Ovary (tissue), 9 donors: ENCODE measurements around the gene RAB14. TPM values are rescaled to one million over a fixed set of nuclear protein-coding genes. Genes with fewer than 3 reads are reported as not detected.

Source experiments
- DNase-seq, 5 donors: peaks; one replicate each; pipeline ENCODE4 v3.0.0-alpha.2; 2019 to 2020
- H3K27ac ChIP-seq, 2 donors: fragments of 200-600 bp; one replicate each; pipeline versions ENCODE4 v1.5.1 to v1.8.0; 2019 to 2022
- H3K27me3 ChIP-seq: fragments of 200-600 bp; one replicate; pipeline ENCODE4 v1.8.0; 2022
- H3K36me3 ChIP-seq: fragments of 200-600 bp; sonication (generic); one replicate; pipeline ENCODE4 v1.5.1; 2019
- H3K4me1 ChIP-seq: one replicate; pipeline ENCODE4 v1.8.1; 2013; ENCODE audit warnings: mild to moderate bottlenecking, moderate library complexity; ENCODE audit not compliant: insufficient read depth
- H3K4me3 ChIP-seq: fragments of 200-600 bp; sonication (generic); one replicate; pipeline ENCODE4 v1.5.1; 2017
- H3K9me3 ChIP-seq, 2 donors: fragments of 200-600 bp in 1 of 2; sonication (generic) in 1 of 2; one replicate each; pipeline versions ENCODE4 v1.5.1 to v1.8.1; 2013 to 2019; ENCODE audit warnings: mild to moderate bottlenecking in 1 of 2, moderate library complexity in 1 of 2
- CTCF ChIP-seq, 3 donors: fragments of 450-650 bp in 2 of 3; fragments of 200-600 bp in 1 of 3; IDR thresholded peaks; one replicate each; pipeline versions ENCODE4 v1.5.1 to v1.8.0; 2016 to 2022; ENCODE audit warnings: antibody characterized with exemption in 3 of 3, mild to moderate bottlenecking in 1 of 3
- EP300 ChIP-seq: sonication (generic); formaldehyde crosslinking; IDR thresholded peaks from one replicate; pipeline ENCODE4 v1.6.1; 2017; ENCODE audit warnings: antibody characterized with exemption
- POLR2A ChIP-seq: fragments of 450-650 bp; IDR thresholded peaks from one replicate; pipeline ENCODE4 v1.6.1; 2017; ENCODE audit warnings: antibody characterized with exemption, mild to moderate bottlenecking, moderate library complexity
- WGBS, 3 donors: extraction: QIAGEN DNeasy Blood & Tissue Kit in 1 of 3; methylation state at CpG; one replicate each; pipeline versions ENCODE4 v1.1.5 to v1.1.7; 2013 to 2017; 5-methylcytosine and 5-hydroxymethylcytosine counted together
- intact Hi-C, 4 donors: fragments of 100-400 bp; cut with DNase I; formaldehyde crosslinking; loops; one replicate each; pipeline versions ENCODE4 v1.11.0 to v1.15.1; 2022 to 2023
- polyA plus RNA-seq, 2 donors: library from polyadenylated mRNA; stranded (reverse); fragments of 200-250 nt in 1 of 2; fragments of 350-450 nt in 1 of 2; fragmentation: Illumina TruSeq in 1 of 2; extraction: RNeasy Lipid Tissue Mini Kit (QIAGEN cat#74804) in 1 of 2; gene quantifications; one replicate each; pipeline ENCODE4 v1.2.3, GENCODE V29; 2013 to 2014
- total RNA-seq, 7 donors: library from RNA; depleted of rRNA in 2 of 7; stranded (reverse); fragments of >200 nt in 2 of 7; fragmentation: NEBNext Ultra II Directional in 3 of 7; extraction: Animal tissue kit (Norgen Biotek cat#: 25700) in 3 of 7; gene quantifications; one replicate each; pipeline versions ENCODE4 v1.1.0 to v1.2.4, GENCODE V29; 2016 to 2023
- donor health status: DM: no; HTN: no; CAD: no; lungs with moderate emphysema.
- donor health status: DM: no; HTN: no; CAD: no.
- donor health status: Bipolar disorder and iron deficiency.
- donor health status: DM: yes; HTN: yes; CAD: no.
- donor health status: DM: no; HTN: no; CAD: no.
- donor health status: DM: yes; HTN: yes; CAD: no.

The RAB14 gene
- total and polyA plus RNA-seq, 9 donors: 22.9 to 96.6 (median 57.1) TPM

GRCh38 chr9:121214005-121214404 is 12.3 kb upstream of the RAB14 start:
- intact Hi-C loops: loop anchor here (5.0 to 10.0 kb wide), 5 partner anchors 51 to 188 kb away; partner anchors contain the start of gene GSN (in 2 of the 4)
- 78 to 84% (median 83%) methylated on average over 2 of the region's 2 CpGs for WGBS, 3 donors
- no peaks in the 10 kb centered on the region for H3K4me1 ChIP-seq
- DNase-seq: no peak
- no peak overlapping the region for H3K27ac ChIP-seq
- TF ChIP-seq POLR2A (no peak), EP300 (no peak)
- no peak overlapping the region for H3K4me3 ChIP-seq
- H3K9me3 ChIP-seq: no peaks in the 10 kb centered on the region
- no peaks in the 10 kb centered on the region for H3K27me3 ChIP-seq
- no peaks in the 10 kb centered on the region for H3K36me3 ChIP-seq

DNA sequence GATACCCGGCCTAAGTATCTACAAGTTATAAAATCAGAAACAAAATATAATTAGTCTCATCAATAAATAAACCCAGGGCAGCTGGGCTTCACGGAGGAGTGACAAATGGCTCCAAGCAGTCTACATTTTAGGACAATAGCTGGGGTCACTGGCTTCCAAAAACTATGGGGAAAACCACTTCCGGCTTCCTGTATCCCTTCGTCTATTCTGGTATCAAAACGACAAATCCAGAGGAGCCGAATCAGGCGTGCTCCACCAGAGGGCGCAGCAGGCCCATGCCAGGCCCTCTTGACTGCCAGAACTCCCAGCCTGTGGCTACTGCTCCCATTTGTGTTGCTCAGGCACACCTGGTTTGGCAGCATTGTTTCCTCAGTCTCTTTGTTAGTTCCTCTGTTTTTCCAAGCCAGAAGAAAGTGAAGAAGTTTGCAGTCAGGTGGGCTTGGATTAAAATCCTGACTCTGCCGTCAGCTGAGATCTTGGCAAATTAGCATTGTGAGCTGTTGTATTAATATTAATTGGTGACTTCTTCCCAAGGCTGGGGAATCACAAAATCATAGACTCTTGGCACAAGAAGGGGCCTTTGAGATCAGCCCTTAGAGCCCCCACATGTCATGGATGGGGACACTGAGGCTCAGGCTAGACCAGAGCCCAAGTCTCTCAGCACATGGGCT is 11.6 kb upstream of the RAB14 start:
- 20 to 21% (median 21%) methylated on average over 9 of the region's 9 CpGs for WGBS, 3 donors
- no peaks in the 10 kb centered on the region for H3K9me3 ChIP-seq
- intact Hi-C loops: loop anchor here (2.0 to 10.0 kb wide), 6 partner anchors 52 to 189 kb away; partner anchors contain the start of gene GSN (in 3 of the 4)
- no peak overlapping the region for H3K4me3 ChIP-seq
- no peaks in the 10 kb centered on the region for H3K4me1 ChIP-seq
- H3K27ac ChIP-seq: no peak overlapping the region
- DNase-seq: peak; percentile 86 to 95 (median 92)
- no peaks in the 10 kb centered on the region for H3K36me3 ChIP-seq
- no peak for TF ChIP-seq EP300
- peak; percentile 81 to 91 (median 89) for TF ChIP-seq CTCF (IDR thresholded peaks at IDR 0.05)
- TF ChIP-seq POLR2A: no peak
- H3K27me3 ChIP-seq: no peaks in the 10 kb centered on the region

- Histone ChIP-seq H3K4me1 (no peaks in the 10 kb centered on the region), H3K36me3 (no peaks in the 10 kb centered on the region), H3K27ac (no peak overlapping the region), H3K27me3 (no peaks in the 10 kb centered on the region), H3K9me3 (no peaks in the 10 kb centered on the region), H3K4me3 (no peak overlapping the region)
- 88 to 90% (median 89%) methylated on average over 5 of the region's 5 CpGs for WGBS, 3 donors
- DNase-seq: no peak
- TF ChIP-seq EP300 (no peak), CTCF (IDR thresholded peaks at IDR 0.05) (no peak), POLR2A (no peak)
- intact Hi-C loops: loop anchor here (5.0 to 10.0 kb wide), 5 partner anchors 54 to 192 kb away; partner anchors contain the start of gene GSN (in 2 of the 4)
These were observed 8.9 kb upstream of the RAB14 start for GRCh38 chr9:121210536-121210935.

GRCh38 chr9:121207371-121207940 is 5.8 kb upstream of the RAB14 start:
- Histone ChIP-seq H3K27me3 (no peaks in the 10 kb centered on the region), H3K9me3 (no peaks in the 10 kb centered on the region), H3K36me3 (no peaks in the 10 kb centered on the region), H3K4me3 (no peak overlapping the region), H3K27ac (no peak overlapping the region), H3K4me1 (no peaks in the 10 kb centered on the region)
- DNase-seq: no peak
- no peak for TF ChIP-seq POLR2A
- 82 to 97% (median 90%) methylated on average over 2 of the region's 2 CpGs for WGBS, 3 donors
- intact Hi-C loops: no loop called here

DNA sequence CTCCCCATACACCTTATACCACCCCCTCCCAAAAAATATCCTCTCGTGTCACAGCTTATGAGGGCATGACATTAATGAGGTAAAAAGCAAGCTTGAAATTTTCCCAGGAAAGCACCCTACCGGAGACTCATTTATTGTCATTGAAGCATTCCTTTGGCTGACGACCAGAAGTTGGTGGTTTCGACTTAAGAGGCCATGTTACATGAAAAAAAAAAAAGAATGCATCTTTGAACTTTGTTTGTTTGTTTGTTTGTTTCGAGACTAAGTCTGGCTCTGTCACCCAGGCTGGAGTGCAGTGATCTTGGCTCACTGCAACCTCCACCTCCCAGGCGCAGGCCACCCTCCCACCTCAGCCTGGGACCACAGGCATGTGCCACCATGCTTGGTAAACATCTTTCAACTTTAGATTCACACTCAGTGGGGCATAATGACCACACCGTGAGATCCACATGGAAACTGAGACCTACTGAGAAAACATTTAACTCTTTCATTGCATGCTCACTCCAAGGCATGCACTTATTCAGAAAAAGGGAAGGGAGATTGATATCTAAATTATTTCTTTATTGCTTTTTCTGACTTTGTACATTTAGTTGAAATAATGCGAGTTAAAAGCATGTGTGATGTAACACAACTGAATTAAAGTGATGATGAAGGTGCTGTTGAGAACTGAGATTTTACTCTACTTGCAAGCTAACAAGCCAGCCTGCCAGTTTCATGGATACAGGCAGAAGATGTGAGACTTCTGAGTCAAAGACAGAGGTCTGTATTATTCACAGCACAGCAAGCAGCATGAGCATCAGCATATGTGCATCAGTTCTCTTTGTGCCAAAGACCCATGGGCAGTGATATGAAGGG is 5.1 kb upstream of the RAB14 start:
- no peak for DNase-seq
- intact Hi-C loops: no loop called here
- no peaks in the 10 kb centered on the region for H3K36me3 ChIP-seq
- H3K4me1 ChIP-seq: no peaks in the 10 kb centered on the region
- H3K27me3 ChIP-seq: no peaks in the 10 kb centered on the region
- H3K9me3 ChIP-seq: no peaks in the 10 kb centered on the region
- 51 to 55% (median 51%) methylated on average over 8 of the region's 8 CpGs for WGBS, 3 donors
- H3K4me3 ChIP-seq: no peak overlapping the region
- no peak overlapping the region for H3K27ac ChIP-seq
- TF ChIP-seq CTCF (IDR thresholded peaks at IDR 0.05): no peak
- no peak for TF ChIP-seq POLR2A
- no peak for TF ChIP-seq EP300
